HL-60/S4 (cell line): ENCODE data around the gene ZNF516.

ENCODE experiments used
- in situ Hi-C: fragments of 300-500 bp; cut with MboI; formaldehyde crosslinking; loops from 2 replicates; pipeline ENCODE4 v1.14.3; 2022; ENCODE audit warnings: low sequenced_read_pairs

The ZNF516 gene

GRCh38 chr18:76428396-76429261 is 66.4 kb downstream of the ZNF516 start:
- in situ Hi-C loops, result no loop called here

- in situ Hi-C loops, result no loop called here
Observed at GRCh38 chr18:76426737-76427305, 68.2 kb downstream of the ZNF516 start.

GRCh38 chr18:76425146-76426131 is 69.6 kb downstream of the ZNF516 start:
- in situ Hi-C loops, result no loop called here

- in situ Hi-C loops, result no loop called here
Observed at GRCh38 chr18:76422838-76423237, 72.2 kb downstream of the ZNF516 start.

DNA sequence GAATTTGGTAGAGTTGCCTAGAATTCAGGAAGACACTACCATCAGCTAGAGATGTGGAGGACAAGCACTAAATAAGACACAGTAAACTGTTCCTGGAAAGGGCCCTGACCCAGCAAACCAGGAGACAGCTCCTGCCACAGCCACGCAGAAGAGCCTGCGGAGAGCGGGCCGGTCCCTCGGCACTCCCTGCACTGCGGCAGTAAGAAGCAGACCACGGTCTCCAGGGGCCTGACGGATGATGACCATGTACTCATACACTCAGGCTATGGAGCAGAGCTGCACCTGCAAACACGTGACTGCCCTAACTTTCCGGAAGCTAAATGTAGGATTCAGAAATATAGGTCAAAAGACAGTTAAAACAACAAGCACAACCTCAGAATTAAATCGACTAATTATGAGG is 72.9 kb downstream of the ZNF516 start:
- in situ Hi-C loops, result no loop called here

GRCh38 chr18:76421685-76422078 is 73.4 kb downstream of the ZNF516 start:
- in situ Hi-C loops, result no loop called here

- in situ Hi-C loops, result no loop called here
Observed at GRCh38 chr18:76420898-76421684, 74.0 kb downstream of the ZNF516 start.

DNA sequence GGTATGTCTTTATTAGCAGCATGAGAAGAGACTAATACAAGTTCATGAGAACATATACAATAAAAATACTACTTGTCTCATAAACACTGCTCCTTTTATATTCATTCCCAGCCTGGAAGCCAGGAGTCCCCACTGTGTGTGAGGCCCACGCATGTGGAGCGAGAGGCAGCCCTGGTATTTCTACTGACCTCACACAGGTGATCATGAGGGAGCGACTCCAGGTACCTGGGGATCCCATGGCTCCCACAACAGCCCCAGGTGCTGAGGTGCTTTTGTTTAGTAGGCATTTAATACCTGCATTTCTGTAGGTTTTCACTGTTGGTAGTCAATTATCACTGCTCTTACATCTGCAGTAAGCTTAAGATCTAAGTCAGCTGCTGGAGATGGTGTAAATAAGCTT is 75.2 kb downstream of the ZNF516 start:
- in situ Hi-C loops, result no loop called here

DNA sequence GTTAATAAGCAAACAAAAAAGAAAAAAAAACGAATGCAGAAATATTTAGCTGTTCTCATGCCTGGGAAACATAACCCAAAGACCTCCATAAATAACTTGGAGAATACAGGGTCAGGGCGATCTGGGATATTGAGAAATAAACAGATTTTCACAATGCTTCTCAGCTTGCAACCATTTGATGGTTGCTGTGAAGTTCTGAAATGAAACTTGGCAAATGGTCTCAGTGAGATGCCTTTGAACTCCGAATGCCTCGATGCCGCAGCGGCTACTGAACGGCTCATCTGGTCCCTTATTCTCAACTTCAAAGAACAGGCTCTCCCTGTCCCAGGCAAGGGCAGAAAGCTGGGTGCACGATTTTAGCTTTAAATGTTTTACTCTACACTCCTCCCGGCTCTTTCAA is 78.1 kb downstream of the ZNF516 start:
- in situ Hi-C loops, result no loop called here

GRCh38 chr18:76414936-76415621 is 80.0 kb downstream of the ZNF516 start:
- in situ Hi-C loops, result no loop called here

GRCh38 chr18:76412818-76413565 is 82.0 kb downstream of the ZNF516 start:
- in situ Hi-C loops, result no loop called here

- in situ Hi-C loops, result no loop called here
Observed at GRCh38 chr18:76412010-76412817, 82.8 kb downstream of the ZNF516 start.

- in situ Hi-C loops, result no loop called here
Observed at GRCh38 chr18:76410660-76411417, 84.2 kb downstream of the ZNF516 start.

DNA sequence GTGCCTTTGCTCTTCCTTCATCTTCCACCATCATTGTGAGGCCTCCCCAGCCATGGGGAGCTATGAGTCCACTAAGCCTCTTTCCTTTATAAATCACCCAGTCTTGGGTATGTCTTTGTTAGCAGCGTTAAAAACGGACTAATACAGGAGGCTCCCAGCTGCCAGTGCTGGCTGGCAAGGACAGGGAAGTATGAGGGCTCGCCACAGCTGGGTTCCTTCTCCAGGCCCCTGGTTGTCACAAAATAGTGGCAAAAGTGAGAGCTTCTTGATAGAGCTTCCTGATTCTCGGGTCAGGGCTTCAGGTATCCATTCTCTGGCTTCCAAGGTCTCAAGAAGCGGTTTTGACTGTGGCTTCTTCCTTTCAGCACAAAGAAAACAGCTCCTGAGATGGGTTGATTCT is 85.0 kb downstream of the ZNF516 start:
- in situ Hi-C loops, result no loop called here

DNA sequence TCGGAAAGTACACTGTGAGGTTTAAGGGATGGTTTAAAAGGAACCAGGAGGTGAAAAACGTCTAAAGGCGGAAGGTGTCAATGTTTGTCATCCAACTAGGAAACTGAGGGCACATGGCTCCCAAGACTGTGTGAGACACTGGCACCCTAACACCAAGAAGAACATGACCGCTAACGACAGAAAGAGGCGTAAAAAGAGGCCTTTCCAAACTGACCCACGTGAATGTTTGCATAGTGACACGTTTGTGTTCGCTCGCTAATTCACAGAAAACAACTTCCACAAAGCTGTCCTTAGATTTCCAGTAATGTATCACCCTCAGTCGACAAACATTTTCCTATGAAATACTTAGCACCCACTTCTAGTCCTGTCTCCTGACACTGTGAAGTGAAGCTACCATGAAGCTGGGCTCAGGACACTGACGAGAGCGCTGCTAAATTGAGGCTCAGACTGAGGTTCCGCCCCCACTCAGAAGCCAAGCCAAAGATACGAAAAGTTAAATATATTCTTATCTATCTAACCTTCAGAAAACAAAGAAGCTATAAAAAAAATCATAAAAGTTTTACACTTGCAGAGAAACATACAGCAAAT is 86.5 kb downstream of the ZNF516 start:
- in situ Hi-C loops, result no loop called here

DNA sequence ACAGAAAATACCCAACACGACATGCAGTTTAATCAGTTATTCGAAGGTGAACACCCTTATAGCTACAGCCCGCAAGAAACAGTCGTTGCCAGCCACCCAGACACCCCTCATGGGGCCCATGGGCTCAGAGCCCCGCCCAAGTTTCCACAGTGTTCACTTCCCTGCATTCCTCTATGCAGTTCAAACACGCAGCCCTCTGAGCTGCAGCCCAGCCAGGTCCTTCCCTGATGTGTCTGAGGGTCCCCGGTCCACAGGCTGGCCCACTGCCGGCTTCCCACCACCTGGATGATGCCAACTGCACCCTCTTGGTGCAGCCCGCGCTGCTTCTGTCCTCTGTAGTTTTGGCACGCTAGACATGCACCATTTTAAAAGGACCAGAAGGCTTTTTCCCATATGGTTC is 87.4 kb downstream of the ZNF516 start:
- in situ Hi-C loops, result no loop called here

DNA sequence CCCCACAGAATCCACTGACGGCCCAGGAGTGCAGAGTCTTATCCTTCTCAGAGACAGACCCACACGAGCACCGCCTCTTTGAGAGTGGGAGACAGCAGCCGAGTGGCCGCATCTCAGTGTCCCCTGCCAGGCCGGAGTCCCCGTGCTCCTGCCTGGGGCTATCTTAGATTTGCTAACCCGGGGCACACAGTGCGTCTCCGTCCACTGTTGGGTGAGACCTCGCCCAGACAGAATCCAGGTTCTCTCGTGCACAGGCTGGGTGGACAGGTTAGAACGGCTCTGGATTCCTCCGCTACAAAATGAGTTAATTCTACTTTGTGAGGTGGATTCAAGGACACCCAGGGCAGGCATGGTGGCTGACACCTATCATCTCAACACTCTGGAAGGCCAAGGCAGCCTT is 88.3 kb downstream of the ZNF516 start:
- in situ Hi-C loops, result no loop called here
